ENCODE measurements around the gene ARHGAP26. TPM values are rescaled to one million over a fixed set of nuclear protein-coding genes. Genes with fewer than 3 reads are reported as not detected.

The ARHGAP26 gene
- total RNA-seq, 1 donor from 2014 or later: 35.4 TPM

DNA sequence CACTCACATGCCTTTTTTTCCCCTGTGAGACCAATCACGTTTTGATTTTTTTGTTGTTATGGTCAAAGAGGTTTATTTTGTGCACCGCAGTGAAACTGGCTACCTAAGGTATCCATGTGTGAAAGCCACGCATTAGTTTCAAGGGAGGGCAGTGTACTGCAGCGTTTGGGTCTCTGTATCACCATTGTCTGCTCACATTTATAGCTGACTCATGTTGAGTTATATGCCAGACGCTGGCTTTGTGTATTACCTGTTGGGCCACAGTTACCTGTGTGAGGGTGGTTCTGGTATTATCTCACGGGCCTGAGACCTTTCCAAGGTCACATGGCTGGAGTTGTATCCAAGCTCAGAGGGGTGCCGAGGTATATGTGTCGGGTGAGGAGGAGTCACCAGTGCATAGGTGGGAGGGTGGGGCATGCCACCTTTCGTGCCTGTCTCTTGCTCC is 75.8 kb downstream of the ARHGAP26 start:
- Histone ChIP-seq H3K27ac (no peak overlapping the region), H3K27me3 (no peaks in the 10 kb centered on the region), H3K9me3 (no peaks in the 10 kb centered on the region), H3K36me3 (no peaks in the 10 kb centered on the region), H3K4me3 (no peak overlapping the region), H3K4me1 (peaks cover 22% of the 10 kb centered on the region)
- intact Hi-C loops (cut with DNase I): no loop called here
- ATAC-seq (peak; percentile 9), DNase-seq (no peak)
- no peak for TF ChIP-seq CTCF (IDR thresholded peaks at IDR 0.05)

- Histone ChIP-seq H3K9me3 (no peaks in the 10 kb centered on the region), H3K4me3 (no peak overlapping the region), H3K36me3 (no peaks in the 10 kb centered on the region), H3K27me3 (no peaks in the 10 kb centered on the region), H3K4me1 (peaks cover 22% of the 10 kb centered on the region), H3K27ac (no peak overlapping the region)
- DNase-seq (no peak), ATAC-seq (peak; percentile 67)
- TF ChIP-seq CTCF (IDR thresholded peaks at IDR 0.05): no peak
- intact Hi-C loops (cut with DNase I): no loop called here
Observed at GRCh38 chr5:142846406-142846805, 76.2 kb downstream of the ARHGAP26 start.

DNA sequence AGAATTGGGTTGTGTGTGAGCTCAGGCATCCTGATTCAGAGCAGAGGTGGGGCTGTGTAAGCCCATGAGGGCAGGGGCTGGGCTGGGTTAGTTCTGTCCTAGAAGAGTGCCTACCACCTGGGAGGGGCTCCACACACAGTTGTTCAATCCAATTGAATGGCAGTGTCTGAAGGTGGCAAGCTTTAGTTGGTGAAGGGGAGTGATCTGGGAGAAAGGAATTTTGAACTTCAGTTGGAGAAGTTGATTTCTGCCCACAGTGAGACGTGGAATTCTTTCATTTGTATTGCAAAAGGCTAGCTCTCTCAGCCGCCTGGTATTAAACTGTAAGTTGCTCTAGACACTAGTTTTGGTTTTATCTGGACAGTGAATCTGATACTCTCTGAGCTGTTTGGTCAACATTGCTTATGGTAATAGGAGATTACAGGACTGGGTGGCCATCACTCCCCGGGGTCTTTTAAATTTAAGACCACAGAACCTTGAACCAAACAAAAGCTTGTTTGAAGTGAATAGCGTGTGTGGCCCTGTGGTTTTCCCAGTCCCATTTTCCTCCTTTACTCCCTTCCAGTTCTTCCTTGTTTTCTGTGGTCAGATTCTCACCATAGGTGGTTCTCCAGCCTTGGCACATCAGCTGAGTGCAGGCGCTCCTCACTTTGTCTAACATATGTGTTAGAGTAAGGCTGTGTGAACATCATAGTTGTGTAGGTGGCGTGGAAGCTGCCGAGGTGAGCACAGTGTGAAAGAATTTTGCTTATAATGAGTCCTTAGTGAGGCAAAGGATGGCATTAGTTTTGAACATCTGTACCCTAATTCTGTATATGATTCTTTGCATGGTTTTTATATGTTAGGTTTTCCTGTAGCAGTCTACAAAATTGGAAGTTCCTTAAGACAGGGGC is 78.0 kb downstream of the ARHGAP26 start:
- no peaks in the 10 kb centered on the region for H3K9me3 ChIP-seq
- intact Hi-C loops (cut with DNase I): no loop called here
- no peaks in the 10 kb centered on the region for H3K27me3 ChIP-seq
- no peak overlapping the region for H3K27ac ChIP-seq
- peak; percentile 17 for ATAC-seq
- DNase-seq: no peak
- H3K4me3 ChIP-seq: no peak overlapping the region
- no peak for TF ChIP-seq CTCF (IDR thresholded peaks at IDR 0.05)
- H3K4me1 ChIP-seq: peaks cover 27% of the 10 kb centered on the region
- no peaks in the 10 kb centered on the region for H3K36me3 ChIP-seq

DNA sequence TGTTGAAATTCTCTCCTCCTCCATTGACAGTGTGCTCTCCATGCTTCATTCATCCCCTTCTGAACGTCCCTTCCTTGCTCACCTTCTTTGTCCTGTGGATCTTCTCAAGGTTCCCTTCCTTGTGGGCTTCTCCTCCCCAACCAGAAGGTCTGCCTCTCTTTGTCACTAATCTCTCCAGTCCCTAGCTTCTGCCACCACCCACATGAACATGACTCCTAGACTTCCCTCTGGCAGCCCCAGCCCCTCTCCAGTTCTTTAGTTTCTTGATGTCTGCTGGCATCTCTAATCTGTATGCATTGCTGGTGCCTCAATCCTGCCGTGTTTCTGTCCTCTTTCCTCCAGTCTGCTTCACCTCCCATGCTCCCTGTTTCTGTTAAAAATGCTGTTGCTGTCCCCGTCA is 79.3 kb downstream of the ARHGAP26 start:
- DNase-seq: no peak
- H3K27me3 ChIP-seq: no peaks in the 10 kb centered on the region
- no peaks in the 10 kb centered on the region for H3K36me3 ChIP-seq
- peaks cover 35% of the 10 kb centered on the region for H3K4me1 ChIP-seq
- H3K9me3 ChIP-seq: no peaks in the 10 kb centered on the region
- no peak for ATAC-seq
- no peak overlapping the region for H3K27ac ChIP-seq
- no peak overlapping the region for H3K4me3 ChIP-seq
- TF ChIP-seq CTCF (IDR thresholded peaks at IDR 0.05): no peak
- intact Hi-C loops (cut with DNase I): no loop called here

DNA sequence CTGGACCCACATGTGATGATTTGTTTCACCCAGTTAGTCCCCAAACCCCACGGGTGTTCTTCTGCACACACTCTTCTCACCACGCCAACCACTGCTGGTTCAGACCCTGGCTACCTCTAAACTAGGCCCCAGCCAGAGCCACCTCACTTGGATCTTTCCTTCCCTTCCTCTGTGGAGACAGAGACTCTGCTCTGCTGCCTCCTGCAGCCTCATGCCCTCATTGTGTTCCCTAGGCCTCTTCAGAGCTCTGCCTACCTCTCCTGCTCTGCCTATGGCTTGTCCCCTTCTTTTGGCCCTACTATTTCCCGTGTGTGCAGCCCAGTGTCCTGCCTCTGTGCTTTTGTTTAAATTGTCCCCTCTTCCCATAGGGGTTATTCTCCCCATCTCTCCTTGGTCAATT is 79.7 kb downstream of the ARHGAP26 start:
- TF ChIP-seq CTCF (IDR thresholded peaks at IDR 0.05): no peak
- H3K4me1 ChIP-seq: peaks cover 34% of the 10 kb centered on the region
- H3K27ac ChIP-seq: no peak overlapping the region
- DNase-seq (no peak), ATAC-seq (no peak)
- no peaks in the 10 kb centered on the region for H3K27me3 ChIP-seq
- no peaks in the 10 kb centered on the region for H3K36me3 ChIP-seq
- no peak overlapping the region for H3K4me3 ChIP-seq
- no peaks in the 10 kb centered on the region for H3K9me3 ChIP-seq
- intact Hi-C loops (cut with DNase I): no loop called here
